Neural crest cell (in vitro differentiated cells): Measurements from ENCODE around the gene TMED3. TPM values are rescaled to one million over a fixed set of nuclear protein-coding genes. Genes with fewer than 3 reads are reported as not detected.

Experiments used
- DNase-seq: peaks from one replicate; pipeline ENCODE4 v3.0.0; 2021; ENCODE audit warnings: low read depth, mixed read lengths, low spot score
- H3K27ac Mint-ChIP-seq: one replicate; pipeline ENCODE4 v1.8.0; 2021; ENCODE audit warnings: mild to moderate bottlenecking, mixed read lengths; ENCODE audit not compliant: unreplicated experiment
- H3K27me3 Mint-ChIP-seq: 2 replicates; pipeline ENCODE4 v1.8.0; 2021; ENCODE audit warnings: low read depth, mild to moderate bottlenecking, mixed read lengths
- H3K36me3 Mint-ChIP-seq: 2 replicates; pipeline ENCODE4 v1.8.0; 2021; ENCODE audit warnings: low read depth, mild to moderate bottlenecking, mixed read lengths
- H3K4me1 Mint-ChIP-seq: 2 replicates; pipeline ENCODE4 v1.8.0; 2021; ENCODE audit warnings: mixed read lengths
- H3K4me3 Mint-ChIP-seq: one replicate; pipeline ENCODE4 v1.8.0; 2021; ENCODE audit warnings: mild to moderate bottlenecking, mixed read lengths
- H3K9me3 Mint-ChIP-seq: 2 replicates; pipeline ENCODE4 v1.8.0; 2021; ENCODE audit warnings: mixed read lengths
- total RNA-seq: library from RNA; stranded (reverse); gene quantifications from 2 replicates; pipeline ENCODE4 v1.2.1, GENCODE V29; 2021
- TF ChIP-seq, protein P1 (sequence below): fragments of 200-600 bp; sonication (generic); conservative IDR thresholded peaks from 2 replicates; pipeline ENCODE4 v1.5.0; 2021; ENCODE audit warnings: antibody characterized with exemption, mild to moderate bottlenecking

Gene TMED3
- total RNA-seq, 1 donor from 2014 or later, result 34.4 TPM

DNA sequence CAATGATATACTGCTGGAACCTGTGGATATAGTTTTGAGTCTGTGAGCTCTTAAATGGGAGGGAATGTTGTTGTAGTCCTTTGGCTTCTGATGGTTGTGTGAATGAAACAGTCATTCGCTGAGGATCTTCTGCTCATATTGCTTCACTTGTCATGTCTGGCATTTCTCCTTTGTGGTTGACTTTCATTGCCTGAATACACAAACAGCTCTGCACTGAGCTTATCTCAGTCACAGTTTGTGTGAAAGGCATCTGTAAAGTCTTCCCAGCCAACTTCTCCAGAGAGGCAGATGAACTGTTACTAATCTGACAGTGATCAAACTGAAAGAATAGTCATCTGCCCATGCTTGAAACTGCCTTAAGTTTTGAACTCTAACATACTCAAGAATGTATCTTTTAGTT, 59.8 kb downstream of the TMED3 start:
- Mint-ChIP-seq H3K4me3 (no peak overlapping the region), H3K4me1 (peaks cover 21% of the 10 kb centered on the region), H3K27me3 (no peaks in the 10 kb centered on the region), H3K36me3 (peaks cover 7% of the 10 kb centered on the region), H3K9me3 (peaks cover 3% of the 10 kb centered on the region), H3K27ac (no peak overlapping the region)
- DNase-seq, result no peak
- TF ChIP-seq, protein P1, sequence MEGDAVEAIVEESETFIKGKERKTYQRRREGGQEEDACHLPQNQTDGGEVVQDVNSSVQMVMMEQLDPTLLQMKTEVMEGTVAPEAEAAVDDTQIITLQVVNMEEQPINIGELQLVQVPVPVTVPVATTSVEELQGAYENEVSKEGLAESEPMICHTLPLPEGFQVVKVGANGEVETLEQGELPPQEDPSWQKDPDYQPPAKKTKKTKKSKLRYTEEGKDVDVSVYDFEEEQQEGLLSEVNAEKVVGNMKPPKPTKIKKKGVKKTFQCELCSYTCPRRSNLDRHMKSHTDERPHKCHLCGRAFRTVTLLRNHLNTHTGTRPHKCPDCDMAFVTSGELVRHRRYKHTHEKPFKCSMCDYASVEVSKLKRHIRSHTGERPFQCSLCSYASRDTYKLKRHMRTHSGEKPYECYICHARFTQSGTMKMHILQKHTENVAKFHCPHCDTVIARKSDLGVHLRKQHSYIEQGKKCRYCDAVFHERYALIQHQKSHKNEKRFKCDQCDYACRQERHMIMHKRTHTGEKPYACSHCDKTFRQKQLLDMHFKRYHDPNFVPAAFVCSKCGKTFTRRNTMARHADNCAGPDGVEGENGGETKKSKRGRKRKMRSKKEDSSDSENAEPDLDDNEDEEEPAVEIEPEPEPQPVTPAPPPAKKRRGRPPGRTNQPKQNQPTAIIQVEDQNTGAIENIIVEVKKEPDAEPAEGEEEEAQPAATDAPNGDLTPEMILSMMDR, result no peak

DNA sequence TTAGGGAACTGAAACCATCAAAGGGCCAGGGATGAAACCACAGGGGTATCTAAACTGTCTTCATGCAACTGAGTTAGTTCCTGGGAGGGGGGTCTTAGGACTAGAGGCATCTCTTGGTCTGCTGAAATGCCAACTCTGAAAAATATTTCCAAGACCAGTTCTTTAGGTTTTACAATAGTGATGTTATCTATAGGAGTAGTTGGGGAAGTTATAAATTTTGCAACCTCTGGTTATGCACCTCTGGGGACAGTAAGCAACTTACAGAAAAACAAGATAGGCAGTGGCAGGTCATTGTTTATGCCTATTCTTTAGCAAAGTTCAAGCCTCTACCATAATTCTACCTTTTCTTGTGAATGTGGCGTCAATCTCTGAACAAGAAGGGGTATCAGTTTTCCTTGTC, 60.7 kb downstream of the TMED3 start:
- Mint-ChIP-seq H3K27ac (no peak overlapping the region), H3K9me3 (peaks cover 3% of the 10 kb centered on the region), H3K27me3 (no peaks in the 10 kb centered on the region), H3K36me3 (peaks cover 7% of the 10 kb centered on the region), H3K4me1 (peaks cover 25% of the 10 kb centered on the region), H3K4me3 (no peak overlapping the region)
- DNase-seq, result no peak
- TF ChIP-seq, protein P1, result no peak

DNA sequence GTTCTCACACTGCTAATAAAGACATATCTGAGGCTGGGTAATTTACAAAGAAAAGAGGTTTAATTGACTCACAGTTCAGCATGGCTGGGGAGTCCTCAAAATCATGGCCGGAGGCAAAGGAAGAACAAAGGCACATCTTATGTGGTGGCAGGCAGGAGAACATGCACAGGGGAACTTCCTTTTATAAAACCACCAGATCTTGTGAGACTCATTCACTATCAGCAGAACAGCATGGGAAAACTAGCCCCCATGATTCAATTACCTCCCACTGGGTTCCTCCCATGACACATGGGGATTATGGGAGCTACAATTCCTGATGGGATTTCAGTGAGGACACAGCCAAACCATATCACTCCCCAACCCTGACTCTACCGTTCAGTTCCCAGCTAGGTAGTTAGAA, 61.5 kb downstream of the TMED3 start:
- Mint-ChIP-seq H3K4me1 (peaks cover 30% of the 10 kb centered on the region), H3K36me3 (peaks cover 7% of the 10 kb centered on the region), H3K9me3 (peaks cover 3% of the 10 kb centered on the region), H3K27ac (peak overlapping the region; percentile 30), H3K4me3 (no peak overlapping the region), H3K27me3 (no peaks in the 10 kb centered on the region)
- TF ChIP-seq, protein P1, result no peak
- no peak for DNase-seq

Other genes with a start within 250 kb of the TMED3 start
- gene RASGRF1, start 220.3 kb upstream of the TMED3 start, total RNA-seq, result 0.16 and 0.55 TPM in 2 replicates
- not detected in 2 replicates for gene ANKRD34C, start 28.4 kb upstream of the TMED3 start, total RNA-seq
- gene MINAR1, start 121.2 kb downstream of the TMED3 start, total RNA-seq, result 1.9 and 2.0 TPM in 2 replicates